Frontal cortex (tissue), 4 donors: Measurements from ENCODE around the gene DLGAP3. TPM values are rescaled to one million over a fixed set of nuclear protein-coding genes. Genes with fewer than 3 reads are reported as not detected.

Experiments
- DNase-seq, 2 donors: peaks; one replicate each; pipeline ENCODE4 v3.0.0; 2012; ENCODE audit warnings: low spot score in 2 of 2
- FAIRE-seq: peaks from 2 replicates; lab custom pipeline; 2012; peaks lifted over from hg19 to GRCh38; lab: Jason Lieb, UNC
- total RNA-seq: library from RNA; depleted of rRNA; stranded (reverse); fragments of >200 nt; gene quantifications from one replicate; pipeline ENCODE4 v1.2.3, GENCODE V29; 2014
- donor health status: control.
- donor health status: control.
- donor health status: control.

Gene DLGAP3
- total RNA-seq, 1 donor from 2014 or later = 3.3 TPM

DNA sequence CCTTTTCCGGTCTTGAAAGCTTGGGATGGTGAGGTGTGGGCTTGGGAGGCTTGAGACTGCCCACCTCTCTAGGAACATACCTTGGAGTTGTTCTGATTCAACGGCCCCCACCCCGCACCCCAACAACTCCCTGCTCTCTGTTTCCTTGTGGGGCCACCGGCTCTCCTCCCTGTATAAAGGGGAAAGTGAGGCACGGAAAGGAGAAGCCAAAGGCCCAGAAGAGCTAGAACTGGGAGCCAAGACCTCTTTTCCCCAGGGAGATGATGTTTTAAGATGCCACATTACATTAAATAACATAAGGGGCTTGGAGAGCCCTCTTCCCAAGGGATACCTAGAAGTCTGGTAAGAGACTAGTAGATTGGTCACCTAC, 1.2 kb upstream of the DLGAP3 start:
- no peak for DNase-seq
- no peak for FAIRE-seq

DNA sequence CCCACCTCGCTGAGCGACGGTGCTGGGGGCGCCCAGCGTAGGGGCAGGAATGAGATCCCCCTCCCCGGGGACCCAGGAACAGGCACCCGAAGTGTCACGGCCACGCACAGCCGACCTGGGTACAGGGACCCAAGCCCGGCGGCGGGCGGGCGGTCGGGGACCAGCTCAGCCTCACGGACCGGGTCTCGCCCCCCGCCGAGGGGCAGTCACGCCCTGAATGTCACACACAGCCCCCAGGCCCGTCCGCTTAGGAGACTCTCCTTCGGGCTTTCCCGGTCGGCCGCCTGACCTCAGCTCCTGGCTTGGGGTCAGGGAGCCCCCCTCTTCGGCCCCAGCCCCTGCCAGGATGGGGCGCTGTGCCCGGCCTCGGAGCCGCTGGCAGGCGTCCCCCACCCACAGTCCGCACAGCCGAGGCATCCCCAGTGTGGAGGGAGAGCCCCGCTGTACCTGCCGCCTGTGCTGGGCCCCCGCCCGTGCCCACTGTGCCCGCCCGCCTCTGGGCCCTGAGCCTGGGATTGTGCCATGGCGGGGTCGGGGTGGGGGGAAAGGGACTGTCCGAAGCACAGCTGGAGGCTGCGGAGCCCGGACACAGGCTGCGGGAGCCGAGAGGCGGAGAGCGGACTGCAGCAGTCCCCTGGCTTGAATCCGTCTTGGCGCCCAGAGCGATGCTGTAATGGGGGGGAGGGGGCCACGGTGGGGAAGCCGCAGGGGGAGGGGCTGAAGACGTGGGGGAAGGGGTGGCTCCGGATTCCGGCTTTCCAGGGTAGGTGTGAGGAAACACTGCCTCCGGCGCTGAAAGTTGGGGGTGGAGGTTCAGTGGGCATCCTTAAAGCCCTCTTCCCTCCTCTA, 627 bp upstream of the DLGAP3 start:
- FAIRE-seq (no peak), DNase-seq (no peak)

DNA sequence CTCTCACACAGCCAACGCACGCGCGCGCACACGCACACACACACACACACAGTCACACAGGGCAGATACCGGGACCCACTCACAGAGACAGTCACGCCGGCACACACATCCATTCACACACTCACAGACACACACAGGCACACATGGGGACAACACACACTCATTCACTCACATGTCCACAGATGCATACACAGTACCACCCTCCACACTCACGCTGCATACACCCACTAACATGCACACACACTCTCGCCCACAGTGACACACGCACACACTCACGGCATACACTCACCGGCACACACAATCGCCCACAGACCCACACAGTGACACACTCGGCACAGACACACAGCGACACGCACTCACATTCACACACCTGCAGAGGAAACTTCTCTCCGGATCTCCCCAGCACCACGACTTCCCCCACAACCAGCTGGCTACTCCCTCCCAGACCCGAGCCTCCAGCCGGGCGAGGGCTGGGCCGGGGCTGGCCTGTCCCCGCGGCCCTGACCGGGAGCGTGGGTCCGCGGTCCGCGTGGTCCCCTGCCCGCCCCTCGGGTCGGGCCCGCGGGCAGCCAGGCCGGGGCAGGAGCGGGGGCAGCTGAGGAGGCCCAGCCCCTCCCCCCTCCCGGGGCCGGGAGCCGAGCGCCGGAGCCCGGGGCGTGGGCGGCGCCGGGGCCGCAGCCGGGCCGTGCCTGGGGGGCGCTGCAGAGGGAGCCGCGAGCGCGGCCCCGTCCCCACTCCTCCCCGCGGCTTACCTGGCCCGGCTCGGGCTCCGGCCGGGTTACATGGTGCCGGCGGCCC, 552 bp downstream of the DLGAP3 start:
- FAIRE-seq = no peak
- DNase-seq = peak in 1 of 2 donors; percentile 37

DNA sequence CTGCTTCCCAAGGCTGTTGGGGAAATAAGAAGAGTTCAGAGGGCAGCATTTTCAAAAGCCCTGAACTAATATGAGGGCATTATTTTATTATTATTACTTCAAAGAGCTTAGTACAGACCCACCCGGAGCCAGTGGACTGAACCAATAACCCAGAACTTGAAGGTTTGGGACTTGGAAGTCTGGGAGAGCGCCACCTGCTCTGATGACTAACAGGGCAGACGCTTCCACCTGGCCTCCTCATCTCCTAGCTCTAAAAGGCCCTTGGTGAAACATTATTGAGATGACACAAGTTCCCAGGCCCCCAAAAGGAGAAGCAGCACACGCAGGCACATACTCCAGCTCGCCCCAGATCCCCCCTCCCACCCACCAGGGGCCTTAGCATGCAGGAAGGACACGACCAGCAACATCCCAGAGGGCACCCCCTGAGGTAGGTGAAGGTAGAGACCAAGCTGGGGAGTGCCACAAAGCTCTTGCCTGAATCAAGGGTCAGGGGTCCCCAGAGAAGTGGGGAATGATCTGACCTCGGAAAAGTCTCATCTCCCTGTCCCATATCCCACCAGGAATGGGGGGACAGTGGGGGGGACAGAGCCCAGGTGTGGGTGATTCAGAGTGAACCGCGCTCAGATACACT, 1.3 kb downstream of the DLGAP3 start:
- no peak for FAIRE-seq
- DNase-seq = no peak

DNA sequence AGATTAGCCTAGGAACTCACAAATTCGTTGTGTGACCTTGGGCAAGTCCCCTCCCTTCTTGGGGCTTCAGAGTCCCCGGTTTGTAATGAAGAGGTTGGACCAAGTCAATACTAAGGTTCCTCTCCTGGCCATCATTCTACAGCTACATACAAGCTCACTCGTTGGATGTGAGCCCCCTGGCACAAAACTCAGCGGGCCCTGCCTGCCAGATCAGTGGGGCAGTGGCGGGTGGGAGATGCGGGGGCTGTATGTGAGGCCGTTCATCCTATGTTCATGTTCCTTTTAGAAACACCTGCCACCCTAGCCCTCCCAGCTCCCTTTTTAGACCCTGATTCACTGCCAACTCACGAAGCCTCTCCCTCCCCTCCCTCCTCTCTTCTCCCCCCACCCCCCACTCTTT, 2.1 kb downstream of the DLGAP3 start:
- DNase-seq = no peak
- FAIRE-seq = no peak

DNA sequence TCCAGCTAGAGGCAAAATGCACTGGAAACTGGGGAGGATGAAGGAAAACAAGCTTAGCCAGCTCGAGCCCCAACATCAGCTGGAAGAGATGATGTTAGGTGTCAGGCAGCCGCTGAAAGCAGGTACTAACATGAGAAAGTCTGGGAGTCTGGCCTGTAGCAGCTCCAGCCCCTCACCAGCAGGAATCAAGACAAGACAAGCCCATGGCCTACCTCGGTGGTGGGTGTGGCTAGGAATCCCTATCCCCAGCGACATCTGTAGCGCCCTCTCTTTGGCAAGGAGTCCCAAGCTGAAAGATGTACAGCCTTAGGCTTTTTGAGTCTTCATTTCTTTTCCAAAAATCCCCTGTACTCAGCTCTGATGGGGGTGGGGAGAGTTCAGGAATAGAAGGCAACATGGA, 2.6 kb downstream of the DLGAP3 start:
- FAIRE-seq (no peak), DNase-seq (no peak)

DNA sequence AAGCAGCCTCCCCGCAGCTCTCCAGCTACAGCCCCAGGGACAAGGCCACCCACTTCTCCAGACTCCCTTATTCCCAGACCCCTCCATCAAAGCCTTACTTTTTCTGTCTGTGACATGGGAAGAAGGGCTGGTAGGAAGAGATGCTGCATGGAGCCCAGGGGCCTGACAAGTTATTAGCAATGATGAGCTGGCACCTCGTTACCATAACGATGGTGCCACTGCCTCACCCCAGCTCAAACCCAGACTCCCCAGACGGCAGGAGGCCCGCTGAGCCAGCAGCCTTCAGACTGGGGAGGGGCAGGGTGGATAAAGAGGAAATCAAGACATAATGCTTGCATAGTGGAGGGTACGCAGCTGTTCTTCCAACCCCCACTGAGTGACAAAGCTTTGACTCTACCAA, 3.3 kb downstream of the DLGAP3 start:
- no peak for FAIRE-seq
- DNase-seq = no peak

DNA sequence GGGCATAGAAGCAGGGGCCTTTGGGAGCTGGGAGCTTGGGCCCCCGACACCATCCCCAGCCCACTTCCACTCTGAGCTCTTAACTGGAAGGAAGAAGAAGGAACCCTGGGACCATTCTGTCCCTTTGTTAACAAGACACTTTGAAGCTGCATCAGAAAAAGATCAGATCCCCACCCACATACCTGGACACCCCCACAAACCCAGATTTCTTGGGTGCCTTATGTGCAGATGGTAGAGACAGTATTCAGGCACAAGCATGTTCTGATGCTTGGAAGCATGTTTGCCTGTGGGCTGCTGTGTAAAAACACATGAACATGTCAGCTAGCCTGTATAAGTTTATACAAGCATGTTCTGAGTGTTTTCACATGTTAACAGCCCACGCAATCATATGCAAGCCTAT, 3.7 kb downstream of the DLGAP3 start:
- DNase-seq (no peak), FAIRE-seq (no peak)

DNA sequence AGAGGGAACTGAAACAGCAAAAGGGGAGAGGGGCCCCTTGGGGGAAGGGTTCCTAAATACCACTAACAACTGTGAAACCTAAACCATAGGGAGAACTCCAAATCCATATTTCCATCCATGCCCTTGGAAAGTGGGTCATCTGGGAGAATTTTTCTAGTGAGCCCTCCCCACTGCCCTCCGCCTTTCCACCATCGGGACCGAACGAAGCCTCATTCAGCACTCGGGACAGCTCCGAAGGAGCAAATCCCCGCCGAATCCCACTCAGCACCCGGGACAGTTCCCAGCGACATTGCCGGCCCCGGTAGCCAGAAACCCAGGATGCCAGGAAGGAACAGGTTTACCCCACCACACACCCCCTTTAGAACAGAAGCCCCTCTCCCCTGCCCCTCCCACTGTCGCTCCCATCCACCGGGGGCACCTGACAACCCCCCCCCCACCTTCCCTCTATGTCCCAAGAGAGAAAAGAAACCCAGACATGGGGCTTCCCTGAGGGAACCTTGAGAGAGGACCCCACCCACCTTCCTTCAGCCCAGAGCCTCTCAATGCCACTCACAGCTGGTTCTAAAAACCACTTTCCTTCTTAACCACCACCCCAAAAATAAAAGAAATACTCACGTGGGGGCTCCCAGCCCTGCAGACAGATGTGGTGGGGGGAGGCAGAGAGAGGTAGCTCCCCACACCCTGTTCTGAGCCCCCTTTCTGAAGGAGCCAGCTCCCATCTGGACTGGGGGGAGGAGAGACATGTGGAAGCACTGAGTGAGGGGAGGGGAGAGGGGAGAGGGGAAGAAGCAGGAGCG, 4.5 kb downstream of the DLGAP3 start:
- no peak for FAIRE-seq

DNA sequence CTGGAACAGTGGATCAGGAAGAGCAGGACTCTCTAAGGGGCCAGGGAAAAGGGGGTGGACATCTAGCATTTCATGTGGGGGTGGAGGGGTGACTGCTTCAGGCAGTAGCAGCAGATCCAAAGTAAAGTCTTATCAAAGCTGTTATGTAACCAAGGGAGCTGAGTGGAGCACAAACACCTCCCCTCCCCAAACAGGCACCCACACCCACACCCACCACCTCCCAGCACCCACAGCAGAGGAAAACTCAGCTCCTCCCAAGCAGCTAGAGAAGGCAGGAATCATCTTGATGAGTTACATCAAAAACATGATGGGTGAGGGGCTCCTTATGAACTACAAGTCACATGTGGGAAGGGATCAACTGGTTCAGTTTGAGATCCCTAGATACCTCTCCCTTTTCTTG, 6.0 kb downstream of the DLGAP3 start:
- no peak for DNase-seq
- no peak for FAIRE-seq

More for the DNA sequence above, 4.5 kb downstream of the DLGAP3 start:
- DNase-seq = peak; percentile 68 to 69

DNA sequence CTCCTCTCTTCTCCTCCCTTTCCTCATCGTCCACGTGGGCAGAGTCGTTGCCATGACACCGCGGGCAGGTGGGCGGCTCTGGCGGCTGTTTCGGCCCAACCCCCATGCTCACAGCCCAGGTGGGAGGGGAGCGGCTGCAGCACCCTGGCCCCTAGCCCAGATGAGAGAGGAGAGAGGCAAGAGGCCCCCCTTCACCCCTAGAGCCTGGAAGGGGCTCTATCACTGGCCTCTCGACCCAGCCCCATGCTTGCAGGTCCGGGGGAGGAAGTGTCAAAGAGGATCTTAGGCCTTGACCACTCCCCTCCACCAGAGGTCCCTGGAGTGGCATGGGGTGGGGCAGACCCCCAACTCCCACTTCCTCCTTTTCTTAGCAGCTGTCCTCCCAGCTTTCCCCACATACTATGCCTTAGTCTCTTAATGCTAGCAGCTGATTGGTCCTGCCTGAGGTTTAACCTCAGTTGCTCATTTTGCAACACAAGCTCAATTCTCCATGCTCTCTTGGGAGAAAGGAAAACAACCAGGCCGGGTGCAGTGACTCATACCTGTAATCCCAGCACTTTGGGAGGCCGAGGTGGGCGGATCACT, 10.4 kb downstream of the DLGAP3 start:
- FAIRE-seq (no peak), DNase-seq (no peak)

DNA sequence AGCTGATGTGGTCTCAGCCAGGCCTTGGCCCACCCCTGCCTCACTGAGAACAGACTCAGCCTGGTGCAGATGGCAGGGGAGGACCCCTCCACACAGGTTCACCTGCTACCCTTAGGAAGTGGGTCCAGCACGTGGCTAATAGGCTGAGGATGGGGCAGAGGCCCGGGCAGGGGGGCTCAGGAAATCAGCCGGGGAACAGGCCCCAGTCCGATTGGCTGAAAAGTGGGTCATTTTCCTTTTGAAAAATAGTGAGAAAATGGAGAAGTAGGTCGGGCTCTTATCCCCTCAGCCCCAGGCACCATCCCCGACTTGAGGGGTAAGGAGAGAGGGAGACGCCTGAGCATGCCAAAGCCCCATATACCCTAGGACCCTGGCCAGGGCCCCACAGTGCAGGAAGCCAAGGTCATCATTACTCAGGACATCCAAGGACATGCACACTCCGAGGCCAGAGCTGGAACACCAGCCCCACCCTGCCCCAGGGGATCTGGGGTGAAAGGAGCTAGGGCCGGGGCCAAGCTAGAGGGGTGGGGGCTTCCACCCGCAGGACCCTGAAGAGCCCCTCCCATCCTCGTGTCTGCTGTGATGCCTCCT, 11.0 kb downstream of the DLGAP3 start:
- FAIRE-seq (no peak), DNase-seq (no peak)

DNA sequence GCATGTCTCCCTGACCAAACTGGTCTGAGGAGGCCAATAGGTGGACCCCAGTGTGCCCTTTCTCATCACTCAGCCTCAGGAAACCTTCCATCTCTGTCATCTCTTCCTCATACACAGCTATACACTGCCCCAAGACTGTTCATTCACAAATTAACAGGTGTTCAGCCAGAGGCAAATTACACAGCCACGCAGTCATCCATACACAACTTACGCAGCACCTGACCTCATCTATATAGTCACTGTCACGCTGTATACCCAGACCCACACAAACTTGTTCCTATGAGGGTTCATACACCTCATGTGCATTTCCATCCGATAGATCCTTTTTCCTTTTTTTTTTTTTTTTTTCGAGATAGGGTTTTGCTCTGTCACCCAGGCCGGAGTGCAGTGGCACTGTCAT, 12.4 kb downstream of the DLGAP3 start:
- no peak for FAIRE-seq

DNA sequence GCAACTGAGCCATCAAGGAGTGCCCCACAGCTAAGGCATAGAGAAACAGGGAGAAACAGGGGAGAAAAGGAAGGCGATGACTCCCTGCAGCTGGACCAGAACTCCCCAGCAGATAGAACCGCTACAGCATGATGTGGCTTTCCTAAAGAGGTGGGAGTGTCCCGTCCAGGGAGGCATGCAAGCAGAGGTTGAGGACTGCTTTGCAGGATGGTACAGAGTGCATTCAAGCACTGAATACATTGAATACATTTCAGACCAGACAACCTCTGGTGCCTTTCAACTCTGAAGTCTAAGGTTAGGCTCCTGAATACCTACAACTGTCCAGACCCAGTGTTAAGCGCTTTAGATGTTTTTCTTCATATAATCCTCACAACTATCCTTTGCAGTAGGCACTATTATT, 13.3 kb downstream of the DLGAP3 start:
- FAIRE-seq (no peak), DNase-seq (no peak)

More for the DNA sequence above, 12.4 kb downstream of the DLGAP3 start:
- DNase-seq = no peak

DNA sequence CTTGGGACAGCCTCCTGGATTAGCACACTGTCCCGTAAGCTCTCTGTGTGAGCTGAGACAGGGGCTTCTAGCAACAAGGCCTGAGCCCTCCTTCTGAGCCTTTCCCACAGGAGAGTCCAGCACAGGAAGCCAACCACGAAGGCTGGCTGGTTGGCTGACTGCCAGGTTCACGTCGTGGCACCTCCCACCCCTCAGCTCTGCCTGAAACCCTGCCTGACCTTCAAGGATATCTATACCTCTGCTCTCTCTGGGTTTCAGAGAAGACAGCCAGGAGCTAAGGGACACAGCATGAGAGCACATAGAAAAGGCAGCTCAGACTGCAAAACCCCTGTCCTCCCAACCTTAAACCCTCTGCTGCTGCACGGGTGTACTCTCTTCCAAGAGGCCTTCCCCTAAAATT, 13.9 kb downstream of the DLGAP3 start:
- FAIRE-seq (no peak), DNase-seq (no peak)

DNA sequence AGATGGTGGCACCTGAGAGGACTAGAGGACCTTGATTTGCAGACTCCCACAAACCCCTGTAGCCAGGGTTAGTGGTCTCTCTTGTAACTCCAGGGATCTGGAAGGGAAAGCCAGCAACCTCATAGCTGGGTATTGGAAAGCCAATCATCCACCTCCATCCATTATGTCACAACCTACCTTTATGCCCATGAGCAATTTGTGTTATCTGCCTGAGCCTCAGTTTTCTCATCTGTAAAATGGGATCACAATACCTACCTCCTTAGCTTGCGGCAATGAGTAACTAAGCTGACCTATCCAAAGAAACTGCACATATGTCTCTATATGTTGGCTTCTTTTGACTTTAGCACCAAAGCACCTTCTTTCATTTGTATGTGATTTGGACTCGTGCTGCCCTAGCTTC, 14.5 kb downstream of the DLGAP3 start:
- DNase-seq = no peak
- no peak for FAIRE-seq

DNA sequence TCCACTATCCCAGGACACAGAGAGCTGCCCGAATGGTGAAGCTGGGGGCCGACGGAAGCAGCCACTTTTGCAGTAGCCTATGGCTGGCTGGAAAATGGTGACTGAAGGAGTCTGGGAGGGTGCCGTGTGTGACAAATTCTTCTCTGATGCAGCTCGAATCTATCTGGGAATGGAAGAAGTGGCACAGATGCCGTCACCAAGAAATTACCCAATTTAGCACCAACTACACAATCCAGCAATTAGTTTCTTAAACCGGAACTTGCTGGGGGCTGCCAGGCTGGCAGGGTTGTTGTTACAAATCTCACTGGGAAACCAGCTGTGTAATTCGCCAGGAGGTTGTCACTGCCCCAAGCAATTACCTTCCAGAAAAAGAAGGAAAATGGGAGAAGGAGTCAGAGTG, 18.0 kb downstream of the DLGAP3 start:
- no peak for FAIRE-seq
- DNase-seq = no peak

DNA sequence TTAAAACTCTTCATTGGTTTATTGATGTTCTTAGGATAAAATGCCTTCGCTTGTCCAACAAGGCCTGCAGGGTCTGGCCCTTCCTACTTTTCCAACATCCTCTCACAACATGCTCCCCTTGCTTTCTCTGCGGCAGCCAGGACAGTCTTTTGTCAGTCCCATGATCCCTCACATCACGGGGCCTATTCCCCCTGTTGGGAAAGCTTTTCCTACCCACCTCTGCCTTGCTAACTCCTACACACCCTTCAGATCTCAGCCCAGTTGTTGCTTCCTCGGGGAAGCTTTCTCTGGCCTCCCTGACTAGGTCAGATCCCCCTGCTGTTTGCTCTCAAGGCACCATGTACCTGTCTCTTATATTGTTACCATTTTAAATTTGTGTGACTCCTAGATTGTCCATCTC, 19.0 kb downstream of the DLGAP3 start:
- DNase-seq (no peak), FAIRE-seq (no peak)

DNA sequence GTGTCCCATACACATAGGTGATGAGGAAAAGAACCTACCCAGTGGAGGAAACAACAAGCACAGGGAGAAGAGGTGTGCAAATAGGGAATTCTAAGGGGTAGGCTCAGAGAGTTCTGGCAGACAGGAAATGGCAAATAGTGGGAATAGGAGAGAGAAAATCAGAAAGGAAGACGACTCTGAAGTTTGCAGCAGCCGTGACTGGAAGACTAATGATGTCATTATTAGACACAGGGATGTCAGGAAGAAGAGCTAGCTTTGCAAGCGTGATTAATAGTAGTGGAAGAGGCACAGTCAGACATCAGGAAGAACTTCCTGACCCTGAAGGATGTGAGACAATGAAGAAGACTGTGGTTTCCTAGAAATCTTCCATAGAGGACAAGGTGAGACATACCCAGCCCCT, 21.1 kb downstream of the DLGAP3 start:
- FAIRE-seq (no peak), DNase-seq (no peak)
